ENCODE measurements around the gene FREM2. TPM values are rescaled to one million over a fixed set of nuclear protein-coding genes. Genes with fewer than 3 reads are reported as not detected.

Gene FREM2
- total and polyA plus RNA-seq, 2 donors (not counting 3 experiments of a cell fraction or from before 2014, with no cell fraction given): under 0.01 TPM; not detected in 1

DNA sequence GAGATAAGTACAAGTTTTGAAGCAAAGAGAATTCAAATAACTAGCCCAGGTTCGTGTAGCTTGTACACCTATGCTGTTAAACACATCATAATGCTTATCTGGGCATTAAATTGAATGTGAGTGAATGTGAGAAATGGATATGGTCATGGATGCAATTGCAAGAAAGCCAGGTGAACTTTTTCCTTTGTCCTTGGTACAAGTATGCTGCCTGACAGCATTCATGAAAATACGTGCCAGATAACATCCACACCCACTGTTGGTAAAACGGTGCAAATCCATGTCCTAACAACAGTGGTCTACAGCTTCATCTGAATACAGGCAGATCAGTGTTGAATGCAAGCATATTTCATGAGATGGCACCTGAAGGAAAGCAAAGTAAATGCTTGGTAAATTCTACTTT, 181.5 kb downstream of the FREM2 start:
- BruUV-seq (replicated peaks): no TSS peak
- no peaks in the 10 kb centered on the region for H3K9me3 ChIP-seq (replicated peaks; ENCODE audit: control insufficient read depth, insufficient read depth, low read length)

More for the DNA sequence above, 181.5 kb downstream of the FREM2 start:
- no peak for FAIRE-seq
- Histone ChIP-seq H3K27ac (ENCODE audit: insufficient read depth, low read depth, low read length) (no peak overlapping the region), H3K4me3 (replicated peaks in 1 of 3; ENCODE audit: insufficient read depth in 1 of 3, low read depth in 1 of 3, low read length in 3 of 3) (no peak overlapping the region), H3K4me2 (ENCODE audit: insufficient read depth, low read length) (no peak overlapping the region), H4K20me1 (replicated peaks; ENCODE audit: control insufficient read depth, extremely low read depth, insufficient read depth, low read length) (no peaks in the 10 kb centered on the region), H3K79me2 (ENCODE audit: control insufficient read depth, insufficient read depth, low read length) (no peaks in the 10 kb centered on the region), H3K36me3 (ENCODE audit: control insufficient read depth in 2 of 2, extremely low read depth in 1 of 2, insufficient read depth in 2 of 2, low read length in 2 of 2) (no peaks in the 10 kb centered on the region), H3K4me1 (ENCODE audit: control insufficient read depth, extremely low read depth, insufficient read depth, low read length) (no peaks in the 10 kb centered on the region), H2AFZ (ENCODE audit: low read depth, low read length) (no peak overlapping the region), H3K9me1 (replicated peaks; ENCODE audit: control insufficient read depth, extremely low read depth, insufficient read depth, low read length) (no peaks in the 10 kb centered on the region), H3K9ac (replicated peaks; ENCODE audit: extremely low read depth, insufficient read depth, low read length) (no peak overlapping the region), H3K27me3 (ENCODE audit: control insufficient read depth in 2 of 2, insufficient read depth in 2 of 2, low read length in 2 of 2) (peaks cover 1 to 5% of the 10 kb centered on the region in 2 experiments)
- CTCF ChIA-PET: no interaction called here
- intact Hi-C loops (cut with micrococcal nuclease) (no loop called here), dilution Hi-C loops (cut with MboI; ENCODE audit: extremely low pct_ligation_motif_present, low sequenced_read_pairs) (no loop called here)
- no peak for DNase-seq (ENCODE audit: low read depth, low spot score)
- TF ChIP-seq, protein P1, sequence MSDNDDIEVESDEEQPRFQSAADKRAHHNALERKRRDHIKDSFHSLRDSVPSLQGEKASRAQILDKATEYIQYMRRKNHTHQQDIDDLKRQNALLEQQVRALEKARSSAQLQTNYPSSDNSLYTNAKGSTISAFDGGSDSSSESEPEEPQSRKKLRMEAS (IDR thresholded peaks at IDR 0.05; ENCODE audit: insufficient read depth, insufficient read length): no peak
- TF ChIP-seq POLR2A (IDR thresholded peaks at IDR 0.05; ENCODE audit: low read depth, low read length) (no peak), POLR2AphosphoS5 (IDR thresholded peaks at IDR 0.05; ENCODE audit: insufficient read depth, low read depth, low read length) (no peak), MYC (IDR thresholded peaks at IDR 0.05; ENCODE audit: low read depth, low read length) (no peak), FOS (IDR thresholded peaks at IDR 0.05; ENCODE audit: borderline replicate concordance, insufficient read depth, low read length) (no peak), JUN (IDR thresholded peaks at IDR 0.05; ENCODE audit: borderline replicate concordance, insufficient read depth, insufficient read length, low read depth) (no peak), GATA2 (IDR thresholded peaks at IDR 0.05; ENCODE audit: insufficient read depth, insufficient read length, low read depth, low read length) (no peak), EZH2 (IDR thresholded peaks at IDR 0.05; ENCODE audit: borderline replicate concordance, low read depth, low read length, severe bottlenecking) (no peak)
- TF ChIP-seq, protein P2, sequence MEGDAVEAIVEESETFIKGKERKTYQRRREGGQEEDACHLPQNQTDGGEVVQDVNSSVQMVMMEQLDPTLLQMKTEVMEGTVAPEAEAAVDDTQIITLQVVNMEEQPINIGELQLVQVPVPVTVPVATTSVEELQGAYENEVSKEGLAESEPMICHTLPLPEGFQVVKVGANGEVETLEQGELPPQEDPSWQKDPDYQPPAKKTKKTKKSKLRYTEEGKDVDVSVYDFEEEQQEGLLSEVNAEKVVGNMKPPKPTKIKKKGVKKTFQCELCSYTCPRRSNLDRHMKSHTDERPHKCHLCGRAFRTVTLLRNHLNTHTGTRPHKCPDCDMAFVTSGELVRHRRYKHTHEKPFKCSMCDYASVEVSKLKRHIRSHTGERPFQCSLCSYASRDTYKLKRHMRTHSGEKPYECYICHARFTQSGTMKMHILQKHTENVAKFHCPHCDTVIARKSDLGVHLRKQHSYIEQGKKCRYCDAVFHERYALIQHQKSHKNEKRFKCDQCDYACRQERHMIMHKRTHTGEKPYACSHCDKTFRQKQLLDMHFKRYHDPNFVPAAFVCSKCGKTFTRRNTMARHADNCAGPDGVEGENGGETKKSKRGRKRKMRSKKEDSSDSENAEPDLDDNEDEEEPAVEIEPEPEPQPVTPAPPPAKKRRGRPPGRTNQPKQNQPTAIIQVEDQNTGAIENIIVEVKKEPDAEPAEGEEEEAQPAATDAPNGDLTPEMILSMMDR (IDR thresholded peaks at IDR 0.05; ENCODE audit: extremely low read depth in 1 of 2, insufficient read depth in 1 of 2, low read depth in 1 of 2, low read length in 2 of 2): no peak
- POLR2A ChIA-PET: no interaction called here

All from endothelial cell of umbilical vein (primary cell).